ENCODE data around the gene DYRK1B. TPM values are rescaled to one million over a fixed set of nuclear protein-coding genes. Genes with fewer than 3 reads are reported as not detected.

Gene DYRK1B
- total RNA-seq, 1 experiment from 2014 or later, result 39.5 TPM

DNA sequence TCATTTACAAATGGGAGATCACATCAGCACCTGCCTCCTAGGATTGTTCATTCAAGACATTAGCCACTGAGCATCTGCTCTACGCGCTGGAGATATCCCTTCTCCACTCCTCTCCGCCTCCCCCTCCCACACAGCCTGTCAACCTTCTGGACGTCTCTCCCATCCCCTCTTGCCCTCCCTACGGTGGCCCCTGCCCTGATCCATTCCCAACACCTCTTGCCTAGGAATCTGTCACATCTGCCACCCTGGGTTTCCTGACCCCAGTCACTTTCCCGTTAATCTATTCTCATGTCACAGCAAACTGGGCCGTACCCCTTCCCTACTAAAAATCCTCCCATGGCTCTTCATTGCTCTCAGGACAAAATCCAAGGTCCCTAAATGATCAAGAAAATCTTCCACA, 10.3 kb downstream of the DYRK1B start:
- Histone ChIP-seq H3K9me3 (ENCODE audit: insufficient read depth, low read depth) (no peaks in the 10 kb centered on the region), H3K4me2 (no peak overlapping the region), H3K4me1 (replicated peaks; ENCODE audit: insufficient read depth) (no peaks in the 10 kb centered on the region), H3K4me3 (no peak overlapping the region), H3K36me3 (ENCODE audit: low read depth) (no peaks in the 10 kb centered on the region), H3K27me3 (ENCODE audit: insufficient read depth, low read depth) (no peaks in the 10 kb centered on the region), H2AFZ (no peak overlapping the region), H4K20me1 (ENCODE audit: insufficient read depth) (no peaks in the 10 kb centered on the region), H3F3A (ENCODE audit: insufficient read depth, low read depth) (0 out of 2 replicates have a peak, but pooled peaks cover under 1% of the 10 kb centered on the region), H3K9me2 (ENCODE audit: insufficient read depth) (no peaks in the 10 kb centered on the region), H3K27ac (no peak overlapping the region), H3K79me2 (ENCODE audit: low read depth) (no peaks in the 10 kb centered on the region)
- ChIA-PET POLR2A (ENCODE audit: unreplicated experiment) (interaction anchor here (0.5 kb wide), 1 partner anchor 172 kb away, joined by 4 read pairs; no protein-coding TSS in a partner anchor), CTCF (no interaction called here)
- no TSS peak for BruUV-seq (replicated peaks)
- intact Hi-C loops (cut with micrococcal nuclease; ENCODE audit: unreplicated experiment), result no loop called here
- no peak for TF ChIP-seq EZH2 (IDR thresholded peaks at IDR 0.05; ENCODE audit: low read depth)
- TF ChIP-seq, protein P1, sequence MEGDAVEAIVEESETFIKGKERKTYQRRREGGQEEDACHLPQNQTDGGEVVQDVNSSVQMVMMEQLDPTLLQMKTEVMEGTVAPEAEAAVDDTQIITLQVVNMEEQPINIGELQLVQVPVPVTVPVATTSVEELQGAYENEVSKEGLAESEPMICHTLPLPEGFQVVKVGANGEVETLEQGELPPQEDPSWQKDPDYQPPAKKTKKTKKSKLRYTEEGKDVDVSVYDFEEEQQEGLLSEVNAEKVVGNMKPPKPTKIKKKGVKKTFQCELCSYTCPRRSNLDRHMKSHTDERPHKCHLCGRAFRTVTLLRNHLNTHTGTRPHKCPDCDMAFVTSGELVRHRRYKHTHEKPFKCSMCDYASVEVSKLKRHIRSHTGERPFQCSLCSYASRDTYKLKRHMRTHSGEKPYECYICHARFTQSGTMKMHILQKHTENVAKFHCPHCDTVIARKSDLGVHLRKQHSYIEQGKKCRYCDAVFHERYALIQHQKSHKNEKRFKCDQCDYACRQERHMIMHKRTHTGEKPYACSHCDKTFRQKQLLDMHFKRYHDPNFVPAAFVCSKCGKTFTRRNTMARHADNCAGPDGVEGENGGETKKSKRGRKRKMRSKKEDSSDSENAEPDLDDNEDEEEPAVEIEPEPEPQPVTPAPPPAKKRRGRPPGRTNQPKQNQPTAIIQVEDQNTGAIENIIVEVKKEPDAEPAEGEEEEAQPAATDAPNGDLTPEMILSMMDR (conservative IDR thresholded peaks at IDR 0.05), result no peak
- no peak for DNase-seq

DNA sequence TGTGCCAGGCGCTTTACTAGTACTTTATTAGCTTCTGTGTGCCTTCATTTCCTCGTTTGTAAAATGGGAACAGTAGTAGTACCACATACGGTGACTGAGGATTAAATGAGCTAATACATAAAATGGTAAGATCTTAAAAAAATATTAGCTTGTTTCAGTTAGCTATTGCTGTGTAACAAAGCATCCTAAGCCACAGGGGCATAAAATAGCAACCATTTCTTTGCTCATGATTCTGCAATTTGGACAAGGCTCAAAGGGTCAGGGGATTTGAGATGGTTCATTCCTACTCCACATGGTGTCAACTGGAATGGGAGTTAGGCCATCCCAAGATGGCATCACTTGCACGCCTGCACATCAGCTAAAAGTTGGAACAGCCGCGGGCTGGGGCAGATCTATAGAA, 13.3 kb downstream of the DYRK1B start:
- no TSS peak for BruUV-seq (replicated peaks)

DNA sequence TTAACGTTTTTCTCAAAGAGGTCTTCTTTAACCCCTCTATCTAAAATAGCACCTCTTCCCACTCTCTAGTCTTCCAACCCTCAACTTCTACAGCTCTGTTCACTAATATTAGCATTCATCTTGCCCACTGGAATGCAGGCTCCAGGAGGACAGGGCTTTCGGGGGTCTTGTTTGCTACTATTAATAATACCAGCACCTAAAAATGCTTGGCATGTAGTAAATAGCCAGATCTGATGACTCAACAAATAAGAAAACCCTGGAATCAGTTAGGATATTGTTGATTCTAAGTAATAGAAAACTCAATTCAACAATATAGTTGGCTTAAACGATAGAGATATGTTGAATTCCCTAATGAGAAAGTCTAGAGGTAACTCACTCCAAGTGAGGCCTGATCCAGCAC, 14.2 kb downstream of the DYRK1B start:
- Histone ChIP-seq H3F3A (ENCODE audit: insufficient read depth, low read depth) (no peaks in the 10 kb centered on the region), H2AFZ (no peak overlapping the region), H3K36me3 (ENCODE audit: low read depth) (no peaks in the 10 kb centered on the region), H3K4me1 (replicated peaks; ENCODE audit: insufficient read depth) (no peaks in the 10 kb centered on the region), H3K4me2 (no peak overlapping the region), H3K9me3 (ENCODE audit: insufficient read depth, low read depth) (no peaks in the 10 kb centered on the region), H3K4me3 (no peak overlapping the region), H3K9me2 (ENCODE audit: insufficient read depth) (no peaks in the 10 kb centered on the region), H3K27me3 (ENCODE audit: insufficient read depth, low read depth) (no peaks in the 10 kb centered on the region), H3K27ac (no peak overlapping the region), H3K79me2 (ENCODE audit: low read depth) (no peaks in the 10 kb centered on the region), H4K20me1 (ENCODE audit: insufficient read depth) (no peaks in the 10 kb centered on the region)
- intact Hi-C loops (cut with micrococcal nuclease; ENCODE audit: unreplicated experiment), result no loop called here
- no peak for DNase-seq
- CTCF ChIA-PET, result interaction anchor here (0.5 kb wide), 1 partner anchor 15 kb away, joined by 5 read pairs; no protein-coding TSS in a partner anchor
- TF ChIP-seq, protein P1 (conservative IDR thresholded peaks at IDR 0.05), result no peak
- TF ChIP-seq EZH2 (IDR thresholded peaks at IDR 0.05; ENCODE audit: low read depth), result no peak
- no TSS peak for BruUV-seq (replicated peaks)
- POLR2A ChIA-PET (ENCODE audit: unreplicated experiment), result no interaction called here

More for the DNA sequence above, 13.3 kb downstream of the DYRK1B start:
- no peaks in the 10 kb centered on the region for H3K9me2 ChIP-seq (ENCODE audit: insufficient read depth)
- TF ChIP-seq, protein P1 (conservative IDR thresholded peaks at IDR 0.05), result no peak
- no peak for TF ChIP-seq EZH2 (IDR thresholded peaks at IDR 0.05; ENCODE audit: low read depth)
- no peaks in the 10 kb centered on the region for H4K20me1 ChIP-seq (ENCODE audit: insufficient read depth)
- no peak overlapping the region for H3K27ac ChIP-seq
- H3K4me2 ChIP-seq, result no peak overlapping the region
- H3F3A ChIP-seq (ENCODE audit: insufficient read depth, low read depth), result no peaks in the 10 kb centered on the region
- no peak overlapping the region for H3K4me3 ChIP-seq
- no peaks in the 10 kb centered on the region for H3K9me3 ChIP-seq (ENCODE audit: insufficient read depth, low read depth)
- H3K4me1 ChIP-seq (replicated peaks; ENCODE audit: insufficient read depth), result no peaks in the 10 kb centered on the region
- DNase-seq, result no peak
- ChIA-PET POLR2A (ENCODE audit: unreplicated experiment) (interaction anchor here (0.6 to 1.0 kb wide), 2 partner anchors 78 to 385 kb away, joined by 4 to 5 read pairs; partner anchors contain the start of gene RPS16), CTCF (no interaction called here)
- intact Hi-C loops (cut with micrococcal nuclease; ENCODE audit: unreplicated experiment), result no loop called here
- H3K79me2 ChIP-seq (ENCODE audit: low read depth), result no peaks in the 10 kb centered on the region
- no peaks in the 10 kb centered on the region for H3K36me3 ChIP-seq (ENCODE audit: low read depth)
- H2AFZ ChIP-seq, result no peak overlapping the region
- H3K27me3 ChIP-seq (ENCODE audit: insufficient read depth, low read depth), result no peaks in the 10 kb centered on the region

All from PC-9 (cell line).